H9 (cell line): ENCODE results near the gene TBC1D4. TPM values are rescaled to one million over a fixed set of nuclear protein-coding genes. Genes with fewer than 3 reads are reported as not detected.

Experiments used
- DNase-seq: peaks from one replicate; pipeline ENCODE4 v3.0.0-alpha.2; 2017
- H2AFZ ChIP-seq: one replicate; pipeline ENCODE4 v1.6.1; 2013; ENCODE audit warnings: mild to moderate bottlenecking, low read length, control low read depth, moderate library complexity
- H2AK5ac ChIP-seq: 2 replicates; pipeline ENCODE4 v1.6.1; 2013; ENCODE audit warnings: low read length, control low read depth, mixed read lengths; ENCODE audit not compliant: insufficient read length
- H2BK120ac ChIP-seq: one replicate; pipeline ENCODE4 v1.6.1; 2013; ENCODE audit warnings: low read depth, mild to moderate bottlenecking, low read length, control low read depth, inconsistent platforms; ENCODE audit not compliant: poor library complexity, severe bottlenecking
- H2BK12ac ChIP-seq: 2 replicates; pipeline ENCODE4 v1.6.1; 2013; ENCODE audit warnings: low read length, control low read depth, mixed read lengths, low read depth; ENCODE audit not compliant: insufficient read length
- H2BK15ac ChIP-seq: 2 replicates; pipeline ENCODE4 v1.6.1; 2013; ENCODE audit warnings: low read depth, low read length, control low read depth
- H2BK20ac ChIP-seq: one replicate; pipeline ENCODE4 v1.6.1; 2013; ENCODE audit warnings: low read depth, mild to moderate bottlenecking, low read length, control low read depth, inconsistent platforms; ENCODE audit not compliant: poor library complexity, severe bottlenecking
- H2BK5ac ChIP-seq: 2 replicates; pipeline ENCODE4 v1.6.1; 2013; ENCODE audit warnings: low read length, control low read depth, mixed read lengths; ENCODE audit not compliant: insufficient read length
- H3K14ac ChIP-seq: 2 replicates; pipeline ENCODE4 v1.6.1; 2013; ENCODE audit warnings: low read length, control low read depth; ENCODE audit not compliant: insufficient read depth
- H3K18ac ChIP-seq: 2 replicates; pipeline ENCODE4 v1.6.1; 2013; ENCODE audit warnings: low read depth, mild to moderate bottlenecking, mixed read lengths, low read length, control low read depth; ENCODE audit not compliant: insufficient read length
- H3K23ac ChIP-seq: 2 replicates; pipeline ENCODE4 v1.6.1; 2013; ENCODE audit warnings: low read length, control low read depth, mixed read lengths, low read depth; ENCODE audit not compliant: insufficient read length
- H3K23me2 ChIP-seq: 2 replicates; pipeline ENCODE4 v1.6.1; 2013; ENCODE audit warnings: low read depth, mild to moderate bottlenecking, mixed read lengths, low read length, control low read depth; ENCODE audit not compliant: insufficient read length, poor library complexity, severe bottlenecking
- H3K27ac ChIP-seq: 2 replicates; pipeline ENCODE4 v1.5.1; 2013; ENCODE audit warnings: low read length, control low read depth, mixed read lengths, low read depth; ENCODE audit not compliant: insufficient read length
- H3K27me3 ChIP-seq: 2 replicates; pipeline ENCODE4 v1.6.1; 2013; ENCODE audit warnings: low read length, control low read depth, inconsistent platforms; ENCODE audit not compliant: insufficient read depth
- H3K4ac ChIP-seq: 2 replicates; pipeline ENCODE4 v1.6.1; 2013; ENCODE audit warnings: low read depth, mild to moderate bottlenecking, control low read depth, inconsistent platforms, low read length, moderate library complexity
- H3K4me1 ChIP-seq: 2 replicates; pipeline ENCODE4 v1.6.1; 2013; ENCODE audit warnings: low read length, control low read depth, inconsistent platforms; ENCODE audit not compliant: insufficient read depth
- H3K4me2 ChIP-seq: 2 replicates; pipeline ENCODE4 v1.6.1; 2013; ENCODE audit warnings: low read length, control low read depth, mixed read lengths; ENCODE audit not compliant: insufficient read length, insufficient read depth
- H3K56ac ChIP-seq: 2 replicates; pipeline ENCODE4 v1.6.1; 2013; ENCODE audit warnings: low read depth, mild to moderate bottlenecking, mixed read lengths, low read length, control low read depth; ENCODE audit not compliant: insufficient read length
- H3K79me1 ChIP-seq: 2 replicates; pipeline ENCODE4 v1.6.1; 2013; ENCODE audit warnings: low read depth, mild to moderate bottlenecking, moderate library complexity, low read length, control low read depth, inconsistent platforms; ENCODE audit not compliant: insufficient read depth, poor library complexity, severe bottlenecking
- H3K79me2 ChIP-seq: 2 replicates; pipeline ENCODE4 v1.6.1; 2013; ENCODE audit warnings: low read length, control low read depth, inconsistent platforms; ENCODE audit not compliant: insufficient read depth
- H3K9ac ChIP-seq: 2 replicates; pipeline ENCODE4 v1.6.1; 2013; ENCODE audit warnings: low read length, control low read depth, mixed read lengths; ENCODE audit not compliant: insufficient read length; ENCODE audit errors: extremely low read depth
- H3K9me3 ChIP-seq: one replicate; pipeline ENCODE4 v1.6.1; 2013; ENCODE audit warnings: low read depth, low read length, inconsistent platforms; ENCODE audit not compliant: control insufficient read depth
- H3T11ph ChIP-seq: one replicate; pipeline ENCODE4 v1.6.1; 2013; ENCODE audit warnings: mild to moderate bottlenecking, low read length, control low read depth, inconsistent platforms
- H4K20me1 ChIP-seq: one replicate; pipeline ENCODE4 v1.6.1; 2013; ENCODE audit not compliant: control insufficient read depth, insufficient read length, insufficient read depth
- H4K5ac ChIP-seq: 2 replicates; pipeline ENCODE4 v1.6.1; 2013; ENCODE audit warnings: low read depth, mild to moderate bottlenecking, mixed read lengths, low read length, control low read depth; ENCODE audit not compliant: insufficient read length
- H4K8ac ChIP-seq: replicated peaks from 2 replicates; pipeline ENCODE4 v1.6.1; 2013; ENCODE audit warnings: low read length, control low read depth, mixed read lengths, low read depth; ENCODE audit not compliant: insufficient read length
- H4K91ac ChIP-seq: 2 replicates; pipeline ENCODE4 v1.6.1; 2013; ENCODE audit warnings: low read depth, mild to moderate bottlenecking, moderate library complexity, mixed read lengths, low read length, control low read depth; ENCODE audit not compliant: insufficient read length
- H3K27ac Mint-ChIP-seq, 3 experiments: 2 replicates in 2 of 3; 3 replicates in 1 of 3; pipeline ENCODE4 v1.8.0; 2020 to 2021; ENCODE audit warnings: mixed read lengths in 3 of 3, mild to moderate bottlenecking in 1 of 3, moderate library complexity in 1 of 3
- H3K27me3 Mint-ChIP-seq: 2 replicates; pipeline ENCODE4 v1.8.0; 2021; ENCODE audit warnings: low read depth, mild to moderate bottlenecking, moderate library complexity, mixed read lengths
- H3K36me3 Mint-ChIP-seq, 3 experiments: 2 replicates in 2 of 3; 3 replicates in 1 of 3; pipeline ENCODE4 v1.8.0; 2020 to 2021; ENCODE audit warnings: low read depth in 3 of 3, mixed read lengths in 3 of 3; ENCODE audit not compliant: insufficient read depth in 1 of 3
- H3K4me1 Mint-ChIP-seq, 2 experiments: 2 replicates each; pipeline ENCODE4 v1.8.0; 2020; ENCODE audit warnings: mixed read lengths in 2 of 2
- H3K4me3 Mint-ChIP-seq, 2 experiments: 2 replicates in 1 of 2; 3 replicates in 1 of 2; pipeline ENCODE4 v1.8.0; 2020 to 2021; ENCODE audit warnings: mild to moderate bottlenecking in 2 of 2, mixed read lengths in 2 of 2, moderate library complexity in 1 of 2
- H3K9me3 Mint-ChIP-seq, 2 experiments: 2 replicates in 1 of 2; 3 replicates in 1 of 2; pipeline ENCODE4 v1.8.0; 2020; ENCODE audit warnings: mild to moderate bottlenecking in 2 of 2, mixed read lengths in 2 of 2, moderate library complexity in 1 of 2
- WGBS: extraction: QIAGEN DNeasy Blood & Tissue Kit; methylation state at CpG from one replicate; pipeline ENCODE4 v1.1.7; 2013; ENCODE audit warnings: missing lambda C conversion rate, low lambda C conversion rate, mixed read lengths; ENCODE audit not compliant: insufficient read length; ENCODE audit errors: extremely low coverage; 5-methylcytosine and 5-hydroxymethylcytosine counted together
- total RNA-seq: library from RNA; stranded (reverse); gene quantifications from 2 replicates; pipeline ENCODE4 v1.2.1, GENCODE V29; 2021
- TF ChIP-seq, protein P1 (sequence below): fragments of 200-600 bp; sonication (generic); conservative IDR thresholded peaks from 3 replicates; pipeline ENCODE4 v1.8.0; 2021; ENCODE audit warnings: antibody characterized with exemption, mild to moderate bottlenecking

Gene TBC1D4
- total RNA-seq, 1 experiment from 2014 or later = 10.5 TPM

DNA sequence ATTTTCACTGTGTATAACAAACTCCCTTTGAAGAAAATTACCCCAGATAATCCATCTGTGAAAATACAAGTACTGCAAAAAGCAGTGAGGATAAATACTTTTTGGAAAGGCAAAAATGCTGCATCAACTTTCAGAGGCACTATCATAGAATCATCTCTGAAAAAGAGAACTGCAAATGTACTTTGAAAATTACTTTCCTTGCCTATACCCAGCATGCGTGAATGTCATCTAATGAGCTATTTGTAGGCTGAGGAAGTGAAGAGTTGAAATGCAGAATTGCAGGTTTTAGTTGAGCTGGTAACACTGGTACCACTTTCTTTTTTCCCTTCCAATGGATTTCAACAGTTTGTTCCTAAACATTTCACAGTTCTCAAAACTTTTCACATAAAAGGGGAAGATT lies 196.7 kb downstream of the TBC1D4 start:
- Histone ChIP-seq H3K27ac (no peak overlapping the region), H3K79me1 (no peaks in the 10 kb centered on the region), H3K9ac (no peak overlapping the region), H3K4me1 (no peaks in the 10 kb centered on the region), H2BK12ac (no peak overlapping the region), H4K20me1 (no peaks in the 10 kb centered on the region), H3K79me2 (no peaks in the 10 kb centered on the region), H2BK20ac (no peak overlapping the region), H3K27me3 (no peaks in the 10 kb centered on the region), H3T11ph (no peak overlapping the region), H2BK120ac (no peak overlapping the region), H2AK5ac (no peak overlapping the region), H3K4ac (no peak overlapping the region), H3K9me3 (no peaks in the 10 kb centered on the region), H3K4me2 (no peak overlapping the region), H2AFZ (no peak overlapping the region), H2BK5ac (no peak overlapping the region), H4K8ac (no peak overlapping the region), H3K18ac (no peak overlapping the region), H3K56ac (no peak overlapping the region), H2BK15ac (no peak overlapping the region), H3K23me2 (no peaks in the 10 kb centered on the region), H3K23ac (no peak overlapping the region), H4K91ac (no peak overlapping the region), H3K14ac (no peak overlapping the region), H4K5ac (no peak overlapping the region)
- peaks cover 23 to 33% (median 29%) of the 10 kb centered on the region in 3 experiments for H3K36me3 Mint-ChIP-seq
- H3K27ac Mint-ChIP-seq = no peak overlapping the region
- peaks cover 19 to 20% of the 10 kb centered on the region in 2 experiments for H3K9me3 Mint-ChIP-seq
- no peak for DNase-seq
- TF ChIP-seq, protein P1, sequence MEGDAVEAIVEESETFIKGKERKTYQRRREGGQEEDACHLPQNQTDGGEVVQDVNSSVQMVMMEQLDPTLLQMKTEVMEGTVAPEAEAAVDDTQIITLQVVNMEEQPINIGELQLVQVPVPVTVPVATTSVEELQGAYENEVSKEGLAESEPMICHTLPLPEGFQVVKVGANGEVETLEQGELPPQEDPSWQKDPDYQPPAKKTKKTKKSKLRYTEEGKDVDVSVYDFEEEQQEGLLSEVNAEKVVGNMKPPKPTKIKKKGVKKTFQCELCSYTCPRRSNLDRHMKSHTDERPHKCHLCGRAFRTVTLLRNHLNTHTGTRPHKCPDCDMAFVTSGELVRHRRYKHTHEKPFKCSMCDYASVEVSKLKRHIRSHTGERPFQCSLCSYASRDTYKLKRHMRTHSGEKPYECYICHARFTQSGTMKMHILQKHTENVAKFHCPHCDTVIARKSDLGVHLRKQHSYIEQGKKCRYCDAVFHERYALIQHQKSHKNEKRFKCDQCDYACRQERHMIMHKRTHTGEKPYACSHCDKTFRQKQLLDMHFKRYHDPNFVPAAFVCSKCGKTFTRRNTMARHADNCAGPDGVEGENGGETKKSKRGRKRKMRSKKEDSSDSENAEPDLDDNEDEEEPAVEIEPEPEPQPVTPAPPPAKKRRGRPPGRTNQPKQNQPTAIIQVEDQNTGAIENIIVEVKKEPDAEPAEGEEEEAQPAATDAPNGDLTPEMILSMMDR = no peak
- H3K4me3 Mint-ChIP-seq = no peak overlapping the region
- no peaks in the 10 kb centered on the region for H3K27me3 Mint-ChIP-seq
- WGBS = no CpG with 5 or more reads among the region's 1 CpG
- H3K4me1 Mint-ChIP-seq = no peaks in the 10 kb centered on the region
